ENCODE measurements around the gene SPATA32. TPM values are rescaled to one million over a fixed set of nuclear protein-coding genes. Genes with fewer than 3 reads are reported as not detected.

Gene SPATA32
- total RNA-seq, 1 donor from 2014 or later, result not detected

- no peak for DNase-seq (ENCODE audit: extremely low spot score in 2 of 2)
- Histone ChIP-seq H3K9me3 (no peaks in the 10 kb centered on the region), H3K27me3 (no peaks in the 10 kb centered on the region), H3K36me3 (peaks cover 0 to 5% of the 10 kb centered on the region in 2 donors), H3K4me3 (no peak overlapping the region), H3K4me1 (peaks cover 16% of the 10 kb centered on the region), H3K27ac (no peak overlapping the region)
- no peak for TF ChIP-seq POLR2A (IDR thresholded peaks at IDR 0.05)
- TF ChIP-seq, protein P1, sequence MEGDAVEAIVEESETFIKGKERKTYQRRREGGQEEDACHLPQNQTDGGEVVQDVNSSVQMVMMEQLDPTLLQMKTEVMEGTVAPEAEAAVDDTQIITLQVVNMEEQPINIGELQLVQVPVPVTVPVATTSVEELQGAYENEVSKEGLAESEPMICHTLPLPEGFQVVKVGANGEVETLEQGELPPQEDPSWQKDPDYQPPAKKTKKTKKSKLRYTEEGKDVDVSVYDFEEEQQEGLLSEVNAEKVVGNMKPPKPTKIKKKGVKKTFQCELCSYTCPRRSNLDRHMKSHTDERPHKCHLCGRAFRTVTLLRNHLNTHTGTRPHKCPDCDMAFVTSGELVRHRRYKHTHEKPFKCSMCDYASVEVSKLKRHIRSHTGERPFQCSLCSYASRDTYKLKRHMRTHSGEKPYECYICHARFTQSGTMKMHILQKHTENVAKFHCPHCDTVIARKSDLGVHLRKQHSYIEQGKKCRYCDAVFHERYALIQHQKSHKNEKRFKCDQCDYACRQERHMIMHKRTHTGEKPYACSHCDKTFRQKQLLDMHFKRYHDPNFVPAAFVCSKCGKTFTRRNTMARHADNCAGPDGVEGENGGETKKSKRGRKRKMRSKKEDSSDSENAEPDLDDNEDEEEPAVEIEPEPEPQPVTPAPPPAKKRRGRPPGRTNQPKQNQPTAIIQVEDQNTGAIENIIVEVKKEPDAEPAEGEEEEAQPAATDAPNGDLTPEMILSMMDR (IDR thresholded peaks at IDR 0.05), result peak; percentile 75 to 82 (median 78)
- intact Hi-C loops (cut with DNase I), result no loop called here
These were observed 26.2 kb downstream of the SPATA32 start for GRCh38 chr17:45235416-45236281.

DNA sequence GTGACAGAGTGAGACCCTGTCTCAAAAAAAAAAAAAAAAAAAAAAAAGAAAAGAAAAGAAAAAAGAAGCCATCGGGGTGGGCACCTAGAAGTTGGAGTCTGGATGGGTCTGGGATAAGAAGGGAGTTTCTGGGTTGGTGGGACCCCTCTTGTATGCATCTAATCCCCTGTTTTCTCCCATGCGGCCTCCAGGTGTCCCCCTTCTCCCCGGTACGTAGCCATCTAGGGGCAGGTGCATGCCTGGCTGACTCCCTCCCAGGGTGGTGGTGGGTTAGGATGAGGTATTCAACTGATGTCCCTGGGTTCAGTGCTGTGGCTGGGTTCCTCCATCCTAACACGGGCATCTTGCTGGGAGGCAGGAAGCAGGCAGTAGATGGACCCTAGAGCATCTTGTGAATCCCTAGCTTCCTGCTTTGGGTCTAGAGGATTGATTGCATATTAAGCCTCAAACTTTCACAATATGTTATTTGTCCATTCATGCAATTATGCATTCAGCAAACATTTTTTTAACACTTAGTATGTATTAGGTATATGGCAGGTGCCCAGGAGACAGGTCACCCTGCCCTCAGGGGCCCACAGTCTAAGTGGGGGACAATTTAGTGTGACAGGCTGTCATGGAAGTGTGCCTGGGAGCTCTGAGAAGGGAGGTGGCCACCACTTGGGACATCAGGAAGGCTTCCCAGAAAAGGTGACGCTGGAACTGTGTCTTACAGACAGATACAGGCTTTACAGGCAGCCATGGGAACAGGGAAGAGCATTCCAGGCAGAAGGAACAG lies 27.1 kb downstream of the SPATA32 start:
- intact Hi-C loops (cut with DNase I), result no loop called here
- TF ChIP-seq, protein P1 (IDR thresholded peaks at IDR 0.05), result no peak
- no peak for TF ChIP-seq POLR2AphosphoS5 (IDR thresholded peaks at IDR 0.05; ENCODE audit: insufficient read depth in 1 of 2, low read depth in 1 of 2)
- Histone ChIP-seq H3K27ac (no peak overlapping the region), H3K27me3 (no peaks in the 10 kb centered on the region), H3K36me3 (peaks cover 0 to 5% of the 10 kb centered on the region in 2 donors), H3K4me1 (peaks cover 20% of the 10 kb centered on the region), H3K4me3 (no peak overlapping the region), H3K9me3 (no peaks in the 10 kb centered on the region)
- DNase-seq (ENCODE audit: extremely low spot score in 2 of 2), result no peak

DNA sequence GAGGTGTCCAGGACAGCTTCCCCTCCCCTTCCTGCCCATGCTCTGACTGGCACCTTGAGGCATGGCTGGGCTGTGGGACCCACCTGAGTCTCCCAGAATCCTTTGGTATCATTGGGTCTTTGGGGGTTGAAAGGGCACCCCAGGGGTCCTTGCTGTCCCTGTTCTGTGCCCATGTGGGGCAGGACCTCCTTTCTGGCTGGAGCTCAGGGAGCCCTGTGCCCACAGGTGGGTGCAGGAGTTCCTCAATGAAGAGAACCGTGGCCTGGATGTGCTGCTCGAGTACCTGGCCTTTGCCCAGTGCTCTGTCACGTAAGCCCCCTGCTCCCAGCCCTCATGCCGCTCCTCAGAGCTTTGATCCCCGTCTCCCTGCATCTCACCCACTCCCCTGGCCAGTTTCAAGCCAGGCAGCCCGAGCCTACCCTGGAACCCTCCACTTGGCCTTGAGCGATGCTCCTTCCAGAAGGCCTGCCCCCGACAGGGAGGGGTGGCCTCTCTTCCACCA lies 28.4 kb downstream of the SPATA32 start:
- no peak overlapping the region for H3K4me3 ChIP-seq
- intact Hi-C loops (cut with DNase I), result no loop called here
- peaks cover 0 to 5% of the 10 kb centered on the region in 2 donors for H3K36me3 ChIP-seq
- no peak for DNase-seq (ENCODE audit: extremely low spot score in 2 of 2)
- peaks cover 33% of the 10 kb centered on the region for H3K4me1 ChIP-seq
- TF ChIP-seq POLR2A (IDR thresholded peaks at IDR 0.05) (no peak), POLR2AphosphoS5 (IDR thresholded peaks at IDR 0.05; ENCODE audit: insufficient read depth in 1 of 2, low read depth in 1 of 2) (no peak)
- TF ChIP-seq, protein P1 (IDR thresholded peaks at IDR 0.05), result no peak
- H3K27me3 ChIP-seq, result no peaks in the 10 kb centered on the region
- H3K9me3 ChIP-seq, result no peaks in the 10 kb centered on the region
- no peak overlapping the region for H3K27ac ChIP-seq

DNA sequence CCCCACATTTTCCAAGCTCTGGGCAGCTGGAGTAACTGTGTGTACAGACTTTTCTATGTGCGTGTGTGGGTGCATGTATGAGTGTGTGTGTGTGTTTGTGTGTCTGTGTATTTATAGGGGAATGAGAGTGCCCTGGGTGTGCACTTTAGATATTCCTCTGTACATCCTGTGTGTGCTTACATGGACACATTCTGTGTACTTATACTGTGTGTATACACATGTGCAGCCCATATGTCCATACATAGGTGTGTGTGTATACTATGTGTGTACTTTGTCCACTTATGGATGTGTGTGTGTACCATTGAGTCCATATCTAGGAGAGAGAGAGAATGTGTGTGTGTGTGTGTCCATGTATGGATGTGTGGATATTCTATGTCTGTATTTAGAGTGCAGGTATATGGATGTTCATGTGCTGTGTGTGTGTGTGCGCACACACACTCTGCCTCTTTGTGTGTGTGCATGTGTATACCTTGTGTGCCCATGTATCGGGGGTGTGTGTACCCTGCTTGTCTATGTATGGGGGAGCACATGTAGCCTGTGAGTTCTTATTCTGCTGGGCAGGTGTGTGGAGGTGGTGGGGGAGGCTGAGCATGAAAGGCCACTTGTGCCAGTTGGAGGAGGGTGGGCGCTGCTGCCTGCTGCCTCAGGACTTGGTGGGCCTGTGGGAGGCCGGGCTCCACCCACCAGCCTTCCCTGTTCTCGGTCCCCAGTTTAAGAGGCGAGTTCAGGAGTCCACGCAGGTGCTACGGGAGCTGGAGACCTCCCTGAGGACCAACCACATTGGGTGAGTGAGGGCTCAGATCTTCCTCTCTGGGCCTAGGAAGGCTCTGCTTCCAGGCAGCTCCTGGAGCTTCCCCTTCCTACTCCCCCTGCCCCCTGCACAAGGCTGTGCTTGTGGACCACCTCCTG lies 29.1 kb downstream of the SPATA32 start:
- Histone ChIP-seq H3K4me1 (peaks cover 40% of the 10 kb centered on the region), H3K36me3 (peaks cover 0 to 5% of the 10 kb centered on the region in 2 donors), H3K4me3 (no peak overlapping the region), H3K27me3 (no peaks in the 10 kb centered on the region), H3K27ac (no peak overlapping the region), H3K9me3 (no peaks in the 10 kb centered on the region)
- TF ChIP-seq POLR2A (IDR thresholded peaks at IDR 0.05) (no peak), POLR2AphosphoS5 (IDR thresholded peaks at IDR 0.05; ENCODE audit: insufficient read depth in 1 of 2, low read depth in 1 of 2) (no peak)
- TF ChIP-seq, protein P1 (IDR thresholded peaks at IDR 0.05), result no peak
- no peak for DNase-seq (ENCODE audit: extremely low spot score in 2 of 2)
- intact Hi-C loops (cut with DNase I), result no loop called here
